Hepatocyte (in vitro differentiated cells): ENCODE data around the gene AZIN2.

Experiments
- CTCF ChIP-seq: fragments of 200-600 bp; sonication (generic); IDR thresholded peaks from 2 replicates; pipeline ENCODE4 v1.5.1; 2016; ENCODE audit warnings: antibody characterized with exemption, mild to moderate bottlenecking; ENCODE audit not compliant: poor library complexity
- EZH2phosphoT487 ChIP-seq: fragments of 200-600 bp; sonication (generic); IDR thresholded peaks from one replicate; pipeline ENCODE4 v1.6.1; 2018; ENCODE audit warnings: antibody characterized with exemption, mild to moderate bottlenecking, low read depth, moderate library complexity; ENCODE audit not compliant: unreplicated experiment, severe bottlenecking

DNA sequence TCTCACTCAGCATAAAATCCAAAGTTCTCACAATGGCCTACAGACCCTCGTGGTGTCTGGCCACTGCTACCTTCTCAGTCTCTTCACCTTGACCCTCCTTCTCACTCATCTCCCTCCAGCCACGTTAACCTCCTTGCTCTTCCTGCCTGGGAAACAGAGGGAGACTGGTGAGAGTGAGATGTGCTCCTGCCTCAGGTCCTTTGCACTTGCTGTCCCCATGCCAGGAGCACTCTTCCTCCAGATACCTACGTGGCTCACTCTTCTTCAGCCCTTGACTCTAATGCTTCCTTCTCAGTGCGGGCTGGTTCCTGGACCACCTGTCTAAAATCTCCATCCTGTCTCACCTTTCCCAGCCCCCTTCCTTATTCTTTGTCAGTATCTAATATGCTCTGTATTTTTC lies 76.2 kb downstream of the AZIN2 start:
- TF ChIP-seq CTCF (no peak), EZH2phosphoT487 (no peak)
